ENCODE results near the gene TIAM1.

GRCh38 chr21:31255036-31255435 is 89.0 kb downstream of the TIAM1 start:
- TF ChIP-seq CTCF (IDR thresholded peaks at IDR 0.05) = no peak
- no peak for TF ChIP-seq POLR2AphosphoS5 (IDR thresholded peaks at IDR 0.05)

Data from esophagus muscularis mucosa (tissue), 3 donors.